GM04504 (cell line): ENCODE measurements around the gene KRTAP5-7.
"Not testable (repeated sequence)": the region's sequence is repeated elsewhere in the genome, so short reads cannot be mapped to it uniquely, and the experiment has no call there.

ENCODE experiments used
- DNase-seq: peaks from one replicate; pipeline ENCODE4 v3.0.0-alpha.2; 2012; ENCODE audit warnings: low read depth

The KRTAP5-7 gene

GRCh38 chr11:71526796-71527575 lies at the start of gene KRTAP5-7:
Gene KRTAP5-7 (plus strand): TSS chr11:71527267. CDS start chr11:71527301, 34 bp downstream.
- not testable (repeated sequence) for DNase-seq

DNA sequence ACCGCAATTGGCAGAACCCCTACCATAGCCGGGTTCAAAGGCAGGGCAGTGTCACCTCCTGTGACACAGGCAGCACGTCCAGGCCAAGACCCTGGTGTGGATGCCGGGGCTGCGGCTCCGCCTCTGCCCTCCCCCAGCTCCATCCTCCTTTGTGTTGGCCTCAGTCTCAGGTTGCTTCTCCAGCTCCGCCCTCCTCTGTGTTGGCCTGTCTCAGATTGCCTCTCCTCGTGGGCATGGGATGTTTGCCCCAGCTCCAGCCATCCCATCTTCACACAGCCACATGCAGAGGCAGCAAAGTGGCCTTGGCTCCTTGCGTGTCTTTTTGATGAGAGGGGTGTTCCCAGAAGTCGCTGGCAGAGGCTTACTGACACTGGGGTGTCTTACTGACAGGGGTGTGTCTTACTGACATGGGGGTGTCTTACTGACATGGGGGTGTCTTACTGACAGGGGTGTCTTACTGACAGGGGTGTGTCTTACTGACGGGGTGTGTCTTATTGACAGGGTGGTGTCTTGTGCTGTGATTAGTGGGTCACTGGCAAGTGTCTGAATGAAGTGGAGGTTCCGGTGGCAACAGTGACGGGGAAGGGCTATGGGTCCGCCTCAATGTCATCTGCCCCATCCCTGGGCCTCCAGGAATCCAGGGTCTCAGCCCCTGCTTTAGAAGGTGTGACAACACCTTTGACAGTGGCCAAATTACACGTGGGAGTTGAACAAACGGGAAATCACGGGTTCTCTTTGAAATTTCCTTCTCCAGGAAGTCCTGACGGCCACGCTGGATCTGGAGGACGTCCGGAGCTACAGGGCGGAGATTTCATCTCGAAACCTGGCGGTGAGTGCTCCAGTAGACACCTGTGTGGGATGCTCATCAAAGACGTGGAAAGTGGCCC lies 49.2 kb upstream of the KRTAP5-7 start:
- DNase-seq, result no peak

GRCh38 chr11:71478528-71478840 lies 48.6 kb upstream of the KRTAP5-7 start:
- no peak for DNase-seq

DNA sequence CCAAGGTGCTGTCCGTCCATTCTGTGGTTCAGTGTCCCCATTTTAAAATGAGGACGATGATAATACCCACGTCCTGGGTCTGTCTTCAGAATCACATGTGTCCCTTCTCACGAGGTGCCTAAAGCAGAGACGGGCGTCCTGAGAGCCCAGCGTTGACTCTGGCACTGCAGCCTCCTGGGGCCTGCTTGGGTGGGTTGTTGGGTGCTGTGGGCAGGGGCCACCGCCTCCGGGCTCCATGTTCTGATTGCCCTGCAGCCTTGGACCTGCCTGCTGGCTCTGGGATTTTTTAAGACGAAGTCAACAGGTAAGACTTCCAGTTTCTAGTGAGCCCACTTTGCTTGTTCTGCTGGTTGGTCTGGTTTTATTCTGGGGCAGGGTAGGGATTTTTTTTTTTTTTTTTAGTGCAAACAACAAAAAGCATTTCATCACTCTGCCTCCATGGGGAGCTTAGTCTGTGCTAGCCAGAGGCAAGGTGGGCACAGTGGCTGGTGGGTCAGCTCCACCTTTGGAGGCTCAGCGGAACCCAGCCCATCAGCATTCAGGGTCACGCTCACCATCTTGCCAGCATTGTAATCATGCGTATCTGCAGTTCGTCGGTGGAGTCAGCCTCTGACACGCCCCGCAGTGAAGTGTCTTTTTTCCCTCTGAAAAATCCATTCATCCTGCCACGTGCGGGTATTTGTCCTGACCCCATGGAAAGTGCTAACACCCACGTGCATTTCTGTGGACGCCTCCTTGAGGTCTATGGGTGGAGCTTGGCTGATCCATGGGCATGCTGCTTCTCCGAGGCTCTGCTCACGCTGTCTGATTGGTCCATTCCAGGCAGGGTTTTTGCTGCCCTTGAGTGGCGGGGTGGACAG lies 45.7 kb upstream of the KRTAP5-7 start:
- no peak for DNase-seq

DNA sequence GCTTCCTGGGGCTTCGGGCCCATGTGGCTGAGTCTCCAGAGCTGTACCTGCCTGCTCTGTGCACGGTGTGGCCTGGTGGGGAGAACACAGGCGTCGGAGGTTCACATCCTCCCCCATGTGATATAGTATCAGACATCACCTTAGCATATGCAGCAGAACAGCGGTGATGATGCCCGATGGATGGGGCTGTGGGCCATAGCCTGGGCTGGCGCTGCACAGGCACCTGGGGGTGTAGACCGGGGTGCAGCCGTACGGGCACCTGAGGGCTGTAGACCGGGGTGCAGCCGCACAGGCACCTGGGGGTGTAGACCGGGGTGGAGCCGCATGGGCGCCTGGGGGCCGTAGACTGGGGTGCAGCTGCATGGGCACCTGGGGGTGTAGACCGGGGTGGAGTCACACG lies 44.9 kb upstream of the KRTAP5-7 start:
- DNase-seq, result no peak

- DNase-seq, result no peak
Observed at GRCh38 chr11:71482746-71483364, 44.2 kb upstream of the KRTAP5-7 start.

GRCh38 chr11:71483692-71484091 lies 43.4 kb upstream of the KRTAP5-7 start:
- DNase-seq, result no peak

DNA sequence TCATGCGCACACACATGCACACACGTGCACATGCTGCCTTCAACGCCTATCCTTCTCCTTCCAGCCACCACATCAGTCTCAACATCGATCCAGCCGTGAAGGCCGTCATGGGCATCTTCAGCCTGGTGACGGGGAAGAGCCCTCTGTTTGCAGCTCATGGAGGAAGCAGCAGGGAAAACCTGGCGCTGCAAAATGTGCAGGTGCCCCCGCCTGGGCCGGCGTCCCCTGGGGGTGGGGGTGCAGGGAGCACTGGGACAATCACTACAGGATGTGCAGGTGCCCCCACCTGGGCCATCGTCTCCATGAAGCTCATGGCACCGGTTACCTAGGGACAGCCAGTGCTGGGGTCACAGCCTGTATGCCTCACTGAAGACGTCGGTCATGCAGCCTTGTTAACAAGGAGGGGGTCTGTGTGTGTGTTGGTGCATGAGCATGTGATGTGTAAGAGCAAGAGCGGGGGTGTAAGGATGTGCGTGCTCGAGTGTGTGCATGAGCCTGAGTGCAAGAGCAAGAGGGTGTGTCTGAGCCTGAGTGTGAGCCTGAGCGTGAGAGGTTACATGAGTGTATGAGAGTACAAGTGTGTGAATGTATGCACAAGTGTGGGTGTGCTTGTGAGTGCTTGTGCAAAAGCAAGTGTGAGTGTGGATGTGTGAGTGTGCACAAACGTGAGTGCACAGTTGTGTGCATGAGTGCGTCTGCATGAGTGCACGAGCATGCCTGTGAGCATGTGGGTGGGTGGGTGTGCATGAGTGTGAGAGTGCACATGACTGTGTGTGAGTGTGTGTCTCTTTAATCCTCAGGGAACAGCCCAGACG lies 42.6 kb upstream of the KRTAP5-7 start:
- DNase-seq, result no peak

- no peak for DNase-seq
Observed at GRCh38 chr11:71485063-71485399, 42.0 kb upstream of the KRTAP5-7 start.

GRCh38 chr11:71485466-71485865 lies 41.6 kb upstream of the KRTAP5-7 start:
- no peak for DNase-seq

- no peak for DNase-seq
Observed at GRCh38 chr11:71486320-71486719, 40.7 kb upstream of the KRTAP5-7 start.

DNA sequence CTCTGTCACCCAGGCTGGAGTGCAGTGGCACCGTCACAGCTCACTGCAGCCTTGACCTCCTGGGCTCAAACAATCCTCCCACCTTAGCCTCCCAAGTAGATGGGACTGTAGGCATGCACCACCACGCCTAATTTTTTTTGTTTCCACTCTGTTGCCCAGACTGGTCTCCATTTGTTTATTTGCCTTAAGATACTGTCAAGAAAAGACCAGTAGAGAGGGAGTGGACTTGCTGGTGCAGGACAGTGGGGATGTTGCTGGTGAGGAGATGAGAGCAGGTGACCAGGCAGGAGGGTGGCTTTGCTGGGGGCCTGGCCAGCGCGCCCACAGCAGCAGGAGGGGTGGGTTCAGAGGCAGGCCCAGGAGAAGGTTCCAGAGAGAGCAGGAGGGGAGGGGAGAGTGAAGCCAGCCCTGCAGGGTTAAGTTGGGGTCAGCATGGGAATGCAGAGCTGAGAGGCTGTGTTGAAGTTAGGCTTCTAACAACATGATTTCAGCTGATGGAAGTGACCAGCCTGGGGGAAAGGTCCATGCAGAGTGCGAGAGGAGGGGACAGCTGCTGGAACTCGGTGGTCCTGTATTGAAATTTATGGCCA lies 38.3 kb upstream of the KRTAP5-7 start:
- no peak for DNase-seq

DNA sequence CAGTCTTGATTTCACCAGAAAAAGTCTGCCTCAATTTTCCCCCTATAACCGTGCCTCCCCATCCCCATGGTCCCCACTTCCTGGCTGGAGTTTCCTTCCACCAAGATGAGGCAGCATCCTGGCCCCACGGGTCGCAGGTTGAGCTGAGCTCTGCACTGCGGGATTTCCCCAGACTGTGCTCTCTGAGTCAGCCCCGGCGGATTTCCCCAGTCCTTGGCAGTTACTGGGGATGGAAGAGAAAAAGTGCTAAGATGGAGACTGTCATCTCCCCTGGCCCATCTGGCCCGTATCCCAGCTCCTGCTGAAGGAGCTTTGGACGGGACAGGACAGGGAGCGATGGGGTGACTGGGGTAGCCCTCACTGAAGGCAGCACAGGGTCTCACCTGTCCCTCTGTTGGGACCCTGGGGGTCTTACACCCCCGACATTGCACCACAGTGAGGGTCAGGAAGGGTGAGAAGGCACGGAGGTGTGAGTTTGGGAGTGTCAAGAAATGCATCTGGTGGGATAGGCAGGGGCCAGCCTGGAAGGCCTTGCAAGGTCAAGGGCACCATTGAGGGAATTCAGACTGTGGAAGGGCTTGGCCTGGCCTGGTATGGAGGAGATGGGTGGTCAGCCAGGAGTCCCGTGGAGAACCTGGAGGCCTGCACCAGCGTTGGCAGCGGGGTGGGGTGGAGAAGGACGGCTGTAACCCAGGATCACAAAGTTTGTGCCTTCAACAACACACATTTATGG lies 37.6 kb upstream of the KRTAP5-7 start:
- DNase-seq, result no peak

DNA sequence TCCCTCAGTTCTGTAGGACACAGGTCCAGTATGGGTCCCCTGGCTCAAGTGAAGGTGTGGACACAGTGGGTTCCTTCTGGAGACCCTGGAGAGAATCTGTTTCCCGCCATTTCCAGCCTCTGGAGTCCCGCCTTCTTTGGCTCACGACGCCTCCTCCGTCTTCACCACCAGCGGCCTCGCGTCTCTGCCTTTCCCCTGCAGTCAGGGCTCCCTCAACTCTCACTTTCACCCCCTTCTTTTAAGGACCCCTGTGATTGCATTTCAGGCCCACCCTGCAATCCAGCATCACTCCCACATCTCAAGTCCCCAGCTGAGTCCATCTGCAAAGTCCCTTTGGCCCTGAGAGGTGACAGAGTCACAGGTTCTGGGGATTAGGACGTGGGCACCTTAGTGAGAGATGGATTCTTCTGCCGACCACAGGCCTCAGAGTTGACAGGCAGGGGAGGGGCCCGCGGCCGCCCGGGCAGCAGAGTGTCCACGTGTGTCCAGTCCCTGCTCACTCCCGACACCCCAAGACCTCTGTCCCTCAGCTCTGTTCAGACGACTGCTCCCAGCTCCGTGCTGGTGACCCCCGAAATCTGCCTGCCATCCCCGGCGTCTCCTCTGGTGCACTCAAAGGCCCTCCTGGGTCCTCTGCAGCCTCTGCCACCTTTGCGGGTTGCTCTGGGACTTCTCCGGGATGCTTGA lies 36.9 kb upstream of the KRTAP5-7 start:
- DNase-seq, result no peak

GRCh38 chr11:71490731-71491390 lies 36.2 kb upstream of the KRTAP5-7 start:
- DNase-seq, result no peak

GRCh38 chr11:71491531-71491930 lies 35.5 kb upstream of the KRTAP5-7 start:
- DNase-seq, result no peak

GRCh38 chr11:71491940-71492339 lies 35.1 kb upstream of the KRTAP5-7 start:
- no peak for DNase-seq

DNA sequence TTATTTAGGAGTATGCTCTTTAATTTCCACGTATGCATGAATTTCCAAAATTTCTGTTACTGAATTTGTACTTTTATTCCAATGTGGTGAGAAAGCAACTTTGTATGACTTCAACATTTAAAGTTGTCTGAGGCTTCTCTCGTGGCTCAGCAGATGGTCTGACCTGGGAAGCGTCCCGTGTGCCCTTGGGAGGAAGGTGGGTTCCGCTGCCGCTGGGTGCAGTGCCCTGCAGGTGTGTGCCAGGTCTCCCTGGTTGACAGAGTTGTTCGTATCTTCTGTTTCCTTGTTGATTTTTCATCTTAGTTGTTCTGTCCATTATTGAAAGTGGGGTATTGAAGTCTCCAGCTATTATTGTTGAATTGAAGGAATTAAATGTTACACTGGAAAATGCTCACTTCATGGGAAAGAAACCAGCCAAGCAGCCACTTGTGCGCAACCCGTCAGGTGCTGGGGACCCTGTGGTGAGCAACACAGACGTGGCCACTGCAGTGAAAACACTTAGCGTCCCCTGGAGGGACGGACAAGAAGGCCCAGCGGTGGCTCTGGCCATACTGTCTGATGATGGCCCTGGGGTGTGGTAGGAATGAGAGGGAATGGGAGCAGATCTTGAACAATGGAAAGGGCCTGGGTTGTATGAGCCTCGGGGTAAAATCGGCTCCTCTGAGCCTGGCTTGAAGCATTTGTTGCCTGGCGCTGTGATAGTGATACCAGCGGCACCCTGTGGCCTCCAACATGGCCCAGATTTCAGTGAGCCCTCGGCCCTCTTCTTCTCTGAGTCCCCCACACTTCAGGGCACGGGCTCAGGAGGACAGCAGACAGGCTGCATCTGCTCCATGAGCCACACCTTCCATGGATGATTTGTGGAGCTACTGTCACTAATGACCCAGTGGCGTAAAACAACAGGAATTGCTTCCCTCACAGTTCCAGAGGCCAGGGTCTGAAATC lies 31.5 kb upstream of the KRTAP5-7 start:
- DNase-seq, result no peak
